A673 (cell line): ENCODE measurements around the gene TNC.

Experiments used
- EZH2 ChIP-seq: fragments of 200-600 bp; sonication (generic); IDR thresholded peaks from 2 replicates; pipeline ENCODE4 v1.6.1; 2017; ENCODE audit warnings: borderline replicate concordance, low read depth, mild to moderate bottlenecking, mixed read lengths, antibody characterized with exemption, low read length; ENCODE audit not compliant: poor library complexity, severe bottlenecking
- TF ChIP-seq, protein P1 (sequence below): fragments of 300-800, 200-600 bp; sonication (generic); conservative IDR thresholded peaks from 2 replicates; pipeline ENCODE4 v1.5.1; 2017; ENCODE audit warnings: low read depth, mild to moderate bottlenecking, antibody characterized with exemption, low read length, moderate library complexity, mixed read lengths

DNA sequence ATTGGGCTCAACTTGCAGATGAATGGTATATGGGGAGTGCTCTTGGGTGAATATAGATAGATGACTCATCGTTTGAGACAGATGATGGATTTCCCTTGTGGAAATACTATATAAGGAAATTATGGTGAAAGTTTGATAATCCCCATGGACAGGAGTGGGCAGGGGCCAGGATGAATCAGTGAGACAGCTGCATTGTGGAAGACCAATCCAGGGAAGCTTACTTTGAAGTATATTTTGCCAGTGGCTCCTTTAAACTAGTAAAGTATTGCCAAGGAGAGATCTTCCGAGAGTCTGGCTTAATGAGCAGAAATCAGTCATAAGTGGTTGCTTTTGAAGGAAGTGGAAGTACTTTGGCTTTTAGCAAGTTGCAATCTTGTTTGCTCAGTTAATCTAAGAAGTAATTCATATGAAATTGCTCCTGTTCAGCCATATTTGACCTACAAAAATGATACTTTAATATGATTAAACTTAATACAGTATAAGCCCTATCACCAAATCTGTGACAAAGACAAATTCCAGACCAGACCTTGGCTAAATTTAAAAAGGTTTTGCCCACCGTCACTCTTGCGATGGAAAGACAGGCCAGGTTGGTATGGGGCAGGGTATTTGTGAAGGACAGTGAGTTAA, 9.3 kb upstream of the TNC start:
- TF ChIP-seq, protein P1, sequence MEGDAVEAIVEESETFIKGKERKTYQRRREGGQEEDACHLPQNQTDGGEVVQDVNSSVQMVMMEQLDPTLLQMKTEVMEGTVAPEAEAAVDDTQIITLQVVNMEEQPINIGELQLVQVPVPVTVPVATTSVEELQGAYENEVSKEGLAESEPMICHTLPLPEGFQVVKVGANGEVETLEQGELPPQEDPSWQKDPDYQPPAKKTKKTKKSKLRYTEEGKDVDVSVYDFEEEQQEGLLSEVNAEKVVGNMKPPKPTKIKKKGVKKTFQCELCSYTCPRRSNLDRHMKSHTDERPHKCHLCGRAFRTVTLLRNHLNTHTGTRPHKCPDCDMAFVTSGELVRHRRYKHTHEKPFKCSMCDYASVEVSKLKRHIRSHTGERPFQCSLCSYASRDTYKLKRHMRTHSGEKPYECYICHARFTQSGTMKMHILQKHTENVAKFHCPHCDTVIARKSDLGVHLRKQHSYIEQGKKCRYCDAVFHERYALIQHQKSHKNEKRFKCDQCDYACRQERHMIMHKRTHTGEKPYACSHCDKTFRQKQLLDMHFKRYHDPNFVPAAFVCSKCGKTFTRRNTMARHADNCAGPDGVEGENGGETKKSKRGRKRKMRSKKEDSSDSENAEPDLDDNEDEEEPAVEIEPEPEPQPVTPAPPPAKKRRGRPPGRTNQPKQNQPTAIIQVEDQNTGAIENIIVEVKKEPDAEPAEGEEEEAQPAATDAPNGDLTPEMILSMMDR, result no peak
- TF ChIP-seq EZH2, result no peak
